HCT116 (cell line): ENCODE data around the gene HNRNPUL2. TPM values are rescaled to one million over a fixed set of nuclear protein-coding genes. Genes with fewer than 3 reads are reported as not detected.
A peak's percentile ranks its signal among the peaks of the same experiment; 100 is the strongest.

ENCODE experiments used
- ATAC-seq: fragments of 200-7000 bp; cut with Tn5 transposase; 2 replicates; pipeline ENCODE4 v1.9.1; 2020; ENCODE audit warnings: mild to moderate bottlenecking, moderate library complexity
- BruUV-seq: library from RNA; stranded (reverse); fragments of 400-500 nt; replicated peaks from 2 replicates; lab custom pipeline; 2021; lab: Mats Ljungman, UMichigan
- CTCF ChIA-PET: fragments of 300-600 bp; sonication (Branson Sonifier 250); formaldehyde crosslinking; loops from one replicate; lab custom pipeline; 2021; ENCODE audit warnings: antibody characterized with exemption; lab: Charles Lee
- POLR2A ChIA-PET: fragments of 300-600, 350-600 bp; sonication (Branson Sonifier 250); formaldehyde crosslinking; loops from one replicate; lab custom pipeline; 2021; ENCODE audit warnings: antibody characterized with exemption; lab: Charles Lee
- RAD21 ChIA-PET, 2 experiments: fragments of 300-600 bp; sonication (Branson Sonifier 250); formaldehyde crosslinking; loops; one replicate each; lab custom pipeline; 2023; ENCODE audit warnings: low total read pairs in 2 of 2; ENCODE audit not compliant: uncharacterized antibody in 2 of 2, unreplicated experiment in 2 of 2, low non-redundant PET in 1 of 2; lab: Charles Lee
- DNase-seq: peaks from one replicate; pipeline ENCODE4 v3.0.0-alpha.2; 2010; ENCODE audit warnings: low read depth, low spot score
- H2AFZ ChIP-seq: fragments of 200-600 bp; shearing (Covaris generic), sonication (generic); 2 replicates; pipeline ENCODE4 v1.6.1; 2017; ENCODE audit warnings: low read depth, mixed run types, mixed read lengths, antibody characterized with exemption, low read length; ENCODE audit not compliant: poor library complexity, severe bottlenecking
- H3K27ac ChIP-seq: 2 replicates; pipeline ENCODE4 v1.5.1; 2012; ENCODE audit warnings: low read depth, low read length
- H3K27me3 ChIP-seq: fragments of 200-600 bp; sonication (generic); 2 replicates; pipeline ENCODE4 v1.6.1; 2016; ENCODE audit warnings: mixed run types, low read length, mixed read lengths; ENCODE audit not compliant: insufficient read depth
- H3K36me3 ChIP-seq, 2 experiments: fragments of 200-500 bp in 1 of 2; fragments of 200-600 bp in 1 of 2; sonication (Bioruptor generic) in 1 of 2; sonication (generic) in 1 of 2; 2 replicates each; pipeline versions ENCODE4 v1.5.1 to v1.6.1; 2014 to 2016; ENCODE audit warnings: low read length in 2 of 2, inconsistent platforms in 1 of 2, mixed read lengths in 1 of 2, mixed run types in 1 of 2; ENCODE audit not compliant: insufficient read depth in 2 of 2, control insufficient read depth in 1 of 2
- H3K4me1 ChIP-seq, 2 experiments: fragments of 200-600 bp in 1 of 2; sonication (generic) in 1 of 2; 2 replicates each; pipeline versions ENCODE4 v1.5.1 to v1.6.1; 2012 to 2017; ENCODE audit warnings: low read length in 2 of 2, inconsistent platforms in 1 of 2, mild to moderate bottlenecking in 1 of 2, mixed read lengths in 1 of 2, mixed run types in 1 of 2, moderate library complexity in 1 of 2; ENCODE audit not compliant: insufficient read depth in 2 of 2, control insufficient read depth in 1 of 2
- H3K4me2 ChIP-seq: fragments of 200-600 bp; sonication (generic); 2 replicates; pipeline ENCODE4 v1.6.1; 2017; ENCODE audit warnings: mixed run types, low read length, mixed read lengths
- H3K4me3 ChIP-seq, 2 experiments: fragments of 200-600 bp in 1 of 2; sonication (generic) in 1 of 2; replicated peaks in 1 of 2; 2 replicates each; pipeline ENCODE4 v1.5.1; 2011 to 2016; ENCODE audit warnings: low read length in 2 of 2, control low read depth in 1 of 2, low read depth in 1 of 2, mild to moderate bottlenecking in 1 of 2, mixed read lengths in 1 of 2, mixed run types in 1 of 2
- H3K79me2 ChIP-seq: fragments of 200-600 bp; sonication (generic); 2 replicates; pipeline ENCODE4 v1.6.1; 2017; ENCODE audit warnings: mild to moderate bottlenecking, mixed run types, low read length, moderate library complexity, mixed read lengths; ENCODE audit not compliant: insufficient read depth
- H3K9ac ChIP-seq: fragments of 200-600 bp; sonication (generic); 2 replicates; pipeline ENCODE4 v1.6.1; 2016; ENCODE audit warnings: low read length, mixed read lengths
- H3K9me2 ChIP-seq: fragments of 200-600 bp; sonication (generic), shearing (Covaris generic); 2 replicates; pipeline ENCODE4 v1.6.1; 2017; ENCODE audit warnings: mixed run types, mild to moderate bottlenecking, moderate library complexity; ENCODE audit not compliant: insufficient read depth
- H3K9me3 ChIP-seq, 2 experiments: fragments of 200-500 bp in 1 of 2; fragments of 200-600 bp in 1 of 2; sonication (Bioruptor generic) in 1 of 2; sonication (generic) in 1 of 2; 2 replicates each; pipeline ENCODE4 v1.6.1; 2014 to 2017; ENCODE audit warnings: low read length in 2 of 2, mixed read lengths in 2 of 2, inconsistent platforms in 1 of 2, low read depth in 1 of 2, mild to moderate bottlenecking in 1 of 2, mixed run types in 1 of 2, moderate library complexity in 1 of 2; ENCODE audit not compliant: control insufficient read depth in 1 of 2, insufficient read depth in 1 of 2
- H4K20me1 ChIP-seq: fragments of 200-600 bp; sonication (generic), shearing (Covaris generic); 2 replicates; pipeline ENCODE4 v1.6.1; 2017; ENCODE audit warnings: mixed run types, mild to moderate bottlenecking, moderate library complexity; ENCODE audit not compliant: insufficient read depth
- POLR2AphosphoS5 ChIP-seq: IDR thresholded peaks from 2 replicates; pipeline ENCODE4 v1.6.1; 2011; ENCODE audit warnings: mild to moderate bottlenecking, low read depth, low read length, moderate library complexity
- TCF7L2 ChIP-seq: IDR thresholded peaks from 2 replicates; pipeline ENCODE4 v1.7.0; 2011; ENCODE audit warnings: borderline replicate concordance, inconsistent platforms; ENCODE audit not compliant: insufficient read depth, insufficient read length; ENCODE audit errors: extremely low read depth
- YY1 ChIP-seq: IDR thresholded peaks from 2 replicates; pipeline ENCODE4 v1.6.1; 2011; ENCODE audit warnings: low read length, low read depth, moderate library complexity, mild to moderate bottlenecking; ENCODE audit not compliant: insufficient replicate concordance; ENCODE audit errors: extremely low read depth
- ZFX ChIP-seq: fragments of 450-650 bp; IDR thresholded peaks from 2 replicates; pipeline ENCODE4 v1.6.1; 2017
- ZNF274 ChIP-seq: fragments of 200-500 bp; sonication (Bioruptor generic); IDR thresholded peaks from 2 replicates; pipeline ENCODE4 v1.6.1; 2014; ENCODE audit warnings: mild to moderate bottlenecking, low read depth, low read length, inconsistent platforms
- intact Hi-C: fragments of 100-400 bp; cut with micrococcal nuclease; formaldehyde crosslinking; loops from 2 replicates; pipeline ENCODE4 v1.10.0; 2022
- total RNA-seq: library from RNA; stranded (reverse); gene quantifications from one replicate; pipeline ENCODE4 v1.2.1, GENCODE V29; 2021; ENCODE audit not compliant: unreplicated experiment
- TF ChIP-seq, protein P1 (sequence below): IDR thresholded peaks from 2 replicates; pipeline ENCODE4 v1.6.1; 2011; ENCODE audit warnings: mild to moderate bottlenecking, low read length, moderate library complexity; ENCODE audit not compliant: insufficient replicate concordance; ENCODE audit errors: extremely low read depth

HNRNPUL2 gene
- total RNA-seq, 1 experiment from 2014 or later: 45.8 TPM

DNA sequence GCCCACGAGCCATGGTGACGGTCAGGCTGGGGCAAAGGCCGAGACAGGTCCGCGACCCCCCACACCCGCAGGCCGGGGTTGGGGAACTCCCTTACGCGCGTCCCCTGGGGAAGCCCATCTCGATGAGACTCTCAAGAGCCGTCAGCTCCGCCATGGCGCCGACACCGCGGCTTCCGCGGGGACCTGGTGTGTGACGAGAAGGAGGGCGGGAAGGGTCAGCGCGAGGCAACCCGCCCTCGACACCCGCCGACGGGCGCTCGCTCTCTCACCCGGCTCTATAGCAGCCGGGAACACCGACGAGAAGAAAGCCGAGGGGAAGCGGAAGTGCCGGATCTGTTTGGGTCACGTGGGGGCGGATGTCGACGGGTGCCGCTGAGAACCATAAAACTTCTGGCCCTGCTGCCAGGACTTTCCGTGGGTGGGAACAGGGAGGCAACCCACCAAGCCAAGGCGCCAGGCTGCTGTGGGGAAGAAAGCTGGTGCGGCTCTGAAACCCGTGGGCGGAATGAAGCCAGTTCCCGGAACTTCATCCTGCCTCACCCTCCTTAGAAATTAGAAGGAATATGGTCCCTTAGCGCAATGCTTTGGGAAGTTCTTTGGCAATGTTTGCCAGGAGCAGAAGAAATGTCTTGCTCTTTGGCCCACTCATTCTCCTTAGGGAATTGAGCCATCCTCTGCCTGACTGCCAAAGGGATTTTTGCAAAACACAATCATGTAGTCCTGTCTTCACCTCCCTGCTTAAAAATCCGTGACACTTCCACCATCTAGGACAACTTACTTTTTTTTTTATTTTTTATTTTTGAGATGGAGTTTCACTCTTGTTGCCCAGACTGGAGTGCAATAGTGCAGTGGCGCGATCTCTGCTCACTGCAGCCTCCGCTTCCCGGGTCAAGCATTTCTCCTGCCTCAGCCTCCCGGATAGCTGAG lies 48.2 kb downstream of the HNRNPUL2 start, which contains the start of gene UBXN1:
UBXN1 (minus strand) TSS at position 304 of the 927 bp plus-strand sequence; CDS start at position 154, 150 bp downstream.
- ATAC-seq (peak; percentile 73), DNase-seq (peak; percentile 64)
- peaks cover 23 to 44% of the 10 kb centered on the region in 2 experiments for H3K4me1 ChIP-seq
- H3K36me3 ChIP-seq: peaks cover 4 to 11% of the 10 kb centered on the region in 2 experiments; a peak in 3 of 4 replicates
- no peaks in the 10 kb centered on the region for H3K9me3 ChIP-seq
- H3K9ac ChIP-seq: peak within 1 kb of the TSS; percentile 84
- peak within 1 kb of the TSS; percentile 95 for H3K4me2 ChIP-seq
- no peak for TF ChIP-seq ZNF274
- peak; percentile 82 for TF ChIP-seq POLR2AphosphoS5
- TF ChIP-seq YY1: peak; percentile 21
- TF ChIP-seq TCF7L2: peak; percentile 73
- 0 out of 2 replicates have a peak, but pooled peaks have one; percentile 25 for TF ChIP-seq ZFX
- TF ChIP-seq, protein P1, sequence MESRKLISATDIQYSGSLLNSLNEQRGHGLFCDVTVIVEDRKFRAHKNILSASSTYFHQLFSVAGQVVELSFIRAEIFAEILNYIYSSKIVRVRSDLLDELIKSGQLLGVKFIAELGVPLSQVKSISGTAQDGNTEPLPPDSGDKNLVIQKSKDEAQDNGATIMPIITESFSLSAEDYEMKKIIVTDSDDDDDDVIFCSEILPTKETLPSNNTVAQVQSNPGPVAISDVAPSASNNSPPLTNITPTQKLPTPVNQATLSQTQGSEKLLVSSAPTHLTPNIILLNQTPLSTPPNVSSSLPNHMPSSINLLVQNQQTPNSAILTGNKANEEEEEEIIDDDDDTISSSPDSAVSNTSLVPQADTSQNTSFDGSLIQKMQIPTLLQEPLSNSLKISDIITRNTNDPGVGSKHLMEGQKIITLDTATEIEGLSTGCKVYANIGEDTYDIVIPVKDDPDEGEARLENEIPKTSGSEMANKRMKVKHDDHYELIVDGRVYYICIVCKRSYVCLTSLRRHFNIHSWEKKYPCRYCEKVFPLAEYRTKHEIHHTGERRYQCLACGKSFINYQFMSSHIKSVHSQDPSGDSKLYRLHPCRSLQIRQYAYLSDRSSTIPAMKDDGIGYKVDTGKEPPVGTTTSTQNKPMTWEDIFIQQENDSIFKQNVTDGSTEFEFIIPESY: peak; percentile 80
- POLR2A ChIA-PET: interaction anchor here (0.7 to 3.0 kb wide), 4 partner anchors 11 to 162 kb away, joined by 3 to 16 read pairs (median 9); partner anchors contain the start of gene MTA2
- BruUV-seq: TSS peak; percentile 80
- no peaks in the 10 kb centered on the region for H4K20me1 ChIP-seq
- H3K4me3 ChIP-seq: peak within 1 kb of the TSS; percentile 80 to 87
- intact Hi-C loops: loop anchor here (10.0 kb wide), 1 partner anchor 86 kb away; the partner anchor contains the start of gene POLR2G
- CTCF ChIA-PET: interaction anchor here (0.7 to 3.1 kb wide), 2 partner anchors 58 to 284 kb away, joined by 3 to 8 read pairs; no protein-coding TSS in a partner anchor
- peaks cover 42% of the 10 kb centered on the region for H3K79me2 ChIP-seq
- no peaks in the 10 kb centered on the region for H3K9me2 ChIP-seq
- H3K27me3 ChIP-seq: no peaks in the 10 kb centered on the region
- H2AFZ ChIP-seq: peak within 1 kb of the TSS; percentile 43
- RAD21 ChIA-PET: interaction anchor here in 1 of 2 experiments (0.6 kb wide), 1 partner anchor 123 kb away, joined by 4 read pairs; no protein-coding TSS in a partner anchor
- H3K27ac ChIP-seq: peak within 1 kb of the TSS; percentile 82
